ENCODE results near the gene SPOCK1. TPM values are rescaled to one million over a fixed set of nuclear protein-coding genes. Genes with fewer than 3 reads are reported as not detected.

SPOCK1 gene
- total and polyA plus RNA-seq, 2 experiments from 2014 or later, result 8.2 to 10.5 TPM

- TF ChIP-seq EZH2 (IDR thresholded peaks at IDR 0.05; ENCODE audit: low read depth, unreplicated experiment) (no peak), ETS1 (IDR thresholded peaks at IDR 0.05) (no peak), ZNF462 (CRISPR knock-in tag; IDR thresholded peaks at IDR 0.05) (no peak), NANOG (IDR thresholded peaks at IDR 0.05; ENCODE audit: borderline replicate concordance) (no peak), CREB1 (CRISPR knock-in tag; IDR thresholded peaks at IDR 0.05; ENCODE audit: low read depth) (no peak), POLR2AphosphoS5 (IDR thresholded peaks at IDR 0.05; ENCODE audit: low read depth) (no peak)
Measured at GRCh38 chr5:137433539-137433938, 65.6 kb downstream of the SPOCK1 start (continued).

- no peaks in the 10 kb centered on the region for H3K4me1 ChIP-seq (ENCODE audit: insufficient read depth)
- H2AFZ ChIP-seq, result no peak overlapping the region
- Mint-ChIP-seq H3K4me1 (no peaks in the 10 kb centered on the region), H3K27ac (no peak overlapping the region), H3K4me3 (no peak overlapping the region), H3K36me3 (ENCODE audit: low read depth) (no peaks in the 10 kb centered on the region), H3K27me3 (ENCODE audit: insufficient read depth, low read depth, poor library complexity) (no peaks in the 10 kb centered on the region), H3K9me3 (no peaks in the 10 kb centered on the region; the same call in 2 of the 3 replicates)
- no peaks in the 10 kb centered on the region; the same call in 1 of the 2 replicates for H3K9me2 ChIP-seq (ENCODE audit: insufficient read depth)
- no peaks in the 10 kb centered on the region for H3K79me2 ChIP-seq (replicated peaks; ENCODE audit: insufficient read depth)
- H3F3A ChIP-seq (replicated peaks; ENCODE audit: low read depth), result no peaks in the 10 kb centered on the region
- no peak for DNase-seq (ENCODE audit: low spot score)
- no peak overlapping the region for H3K27ac ChIP-seq (ENCODE audit: low read depth)
- no peaks in the 10 kb centered on the region for H3K36me3 ChIP-seq (ENCODE audit: insufficient read depth)
- H4K20me1 ChIP-seq (replicated peaks; ENCODE audit: insufficient read depth), result no peaks in the 10 kb centered on the region
- no peak overlapping the region for H3K4me2 ChIP-seq
- no peaks in the 10 kb centered on the region for H3K27me3 ChIP-seq (ENCODE audit: insufficient read depth)
- ATAC-seq, result no peak
- no peak overlapping the region for H3K4me3 ChIP-seq
- TF ChIP-seq ZNF462 (CRISPR knock-in tag; IDR thresholded peaks at IDR 0.05) (no peak), CREB1 (CRISPR knock-in tag; IDR thresholded peaks at IDR 0.05; ENCODE audit: low read depth) (no peak), ETS1 (IDR thresholded peaks at IDR 0.05) (no peak)
Measured at GRCh38 chr5:137432376-137432775, 66.8 kb downstream of the SPOCK1 start.

Data from GM23338 (cell line).